Lower leg skin (tissue), 4 donors: Measurements from ENCODE around the gene FBN1. TPM values are rescaled to one million over a fixed set of nuclear protein-coding genes. Genes with fewer than 3 reads are reported as not detected.

Experiments used
- DNase-seq, 2 donors: peaks; one replicate each; pipeline ENCODE4 v3.0.0-alpha.2; 2019; ENCODE audit warnings: low spot score in 2 of 2
- H3K4me3 ChIP-seq: fragments of 200-600 bp; sonication (generic); 2 replicates; pipeline ENCODE4 v1.5.1; 2017; ENCODE audit warnings: mild to moderate bottlenecking, low read depth; ENCODE audit not compliant: poor library complexity, severe bottlenecking
- CTCF ChIP-seq, 3 donors: fragments of 450-650 bp; IDR thresholded peaks; one replicate each; pipeline ENCODE4 v1.5.1; 2016; ENCODE audit warnings: antibody characterized with exemption in 3 of 3, mild to moderate bottlenecking in 3 of 3, moderate library complexity in 2 of 3
- POLR2A ChIP-seq, 2 donors: fragments of 450-650 bp; IDR thresholded peaks; one replicate each; pipeline ENCODE4 v1.6.1; 2016 to 2017; ENCODE audit warnings: antibody characterized with exemption in 2 of 2, mild to moderate bottlenecking in 1 of 2, moderate library complexity in 1 of 2
- WGBS, 2 donors: methylation state at CpG; one replicate each; pipeline ENCODE4 v1.1.5; 2018; 5-methylcytosine and 5-hydroxymethylcytosine counted together
- intact Hi-C: fragments of 100-400 bp; cut with DNase I; formaldehyde crosslinking; loops from one replicate; pipeline ENCODE4 v1.15.0; 2023; ENCODE audit warnings: low total_unique reads
- total RNA-seq, 4 donors: library from RNA; depleted of rRNA; stranded (reverse); fragments of >200 nt; gene quantifications; one replicate each; pipeline ENCODE4 v1.1.0, GENCODE V29; 2016

Gene FBN1
- total RNA-seq, 4 donors from 2014 or later: 15.0 to 59.3 (median 24.0) TPM

GRCh38 chr15:48469681-48470080 lies 175.8 kb downstream of the FBN1 start:
- intact Hi-C loops: no loop called here
- WGBS, 2 donors: 81 to 87% methylated on average over 5 of the region's 5 CpGs
- H3K4me3 ChIP-seq: no peak overlapping the region
- no peak for TF ChIP-seq CTCF (IDR thresholded peaks at IDR 0.05)
- no peak for TF ChIP-seq POLR2A (IDR thresholded peaks at IDR 0.05)
- DNase-seq: no peak

- TF ChIP-seq POLR2A (IDR thresholded peaks at IDR 0.05) (no peak), CTCF (IDR thresholded peaks at IDR 0.05) (no peak)
- WGBS, 2 donors: 86% methylated on average over 6 of the region's 6 CpGs
- DNase-seq: no peak
- H3K4me3 ChIP-seq: no peak overlapping the region
- intact Hi-C loops: no loop called here
Observed at GRCh38 chr15:48469271-48469670, 176.2 kb downstream of the FBN1 start.

DNA sequence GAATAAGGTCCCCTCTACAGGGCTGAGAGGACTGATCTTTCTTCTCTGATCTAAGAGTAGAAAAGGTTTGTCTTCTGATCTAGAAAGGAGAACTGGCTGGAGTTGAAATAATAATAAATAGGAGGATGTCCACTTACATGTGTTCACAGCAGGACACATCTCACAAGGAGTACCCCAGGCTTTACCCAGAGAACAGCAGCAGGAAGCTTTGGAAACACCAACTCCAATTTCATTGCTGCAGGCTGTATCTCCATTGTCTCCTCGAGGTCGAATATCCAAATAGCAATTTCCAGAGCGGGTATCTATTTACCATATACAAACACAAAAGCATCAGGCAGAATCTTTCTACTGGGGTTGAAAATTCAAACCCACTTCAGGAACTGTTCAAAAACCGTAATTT lies 177.7 kb downstream of the FBN1 start:
- H3K4me3 ChIP-seq: no peak overlapping the region
- WGBS, 2 donors: 86 to 96% methylated on average over 4 of the region's 4 CpGs
- intact Hi-C loops: no loop called here
- DNase-seq: no peak
- TF ChIP-seq CTCF (IDR thresholded peaks at IDR 0.05) (no peak), POLR2A (IDR thresholded peaks at IDR 0.05) (no peak)

GRCh38 chr15:48466820-48467219 lies 178.7 kb downstream of the FBN1 start:
- intact Hi-C loops: no loop called here
- 95 to 96% methylated on average over 1 of the region's 1 CpG for WGBS, 2 donors
- H3K4me3 ChIP-seq: no peak overlapping the region
- DNase-seq: no peak
- no peak for TF ChIP-seq CTCF (IDR thresholded peaks at IDR 0.05)

GRCh38 chr15:48466079-48466478 lies 179.4 kb downstream of the FBN1 start:
- no peak overlapping the region for H3K4me3 ChIP-seq
- TF ChIP-seq CTCF (IDR thresholded peaks at IDR 0.05) (no peak), POLR2A (IDR thresholded peaks at IDR 0.05) (no peak)
- no peak for DNase-seq
- intact Hi-C loops: no loop called here

- 75 to 79% methylated on average over 5 of the region's 5 CpGs for WGBS, 2 donors
- no peak overlapping the region for H3K4me3 ChIP-seq
- TF ChIP-seq POLR2A (IDR thresholded peaks at IDR 0.05): no peak
- TF ChIP-seq CTCF (IDR thresholded peaks at IDR 0.05): no peak
- intact Hi-C loops: no loop called here
- DNase-seq: no peak
Observed at GRCh38 chr15:48465410-48465809, 180.1 kb downstream of the FBN1 start.
